DOHH2 (cell line): ENCODE results near the gene LSR.

Experiments
- H3F3A ChIP-seq: fragments of 200-600 bp; sonication (generic), shearing (Covaris generic); 2 replicates; pipeline ENCODE4 v1.6.0; 2016; ENCODE audit warnings: antibody characterized with exemption, mild to moderate bottlenecking; ENCODE audit not compliant: control insufficient read depth, insufficient read depth
- H3K27ac ChIP-seq: fragments of 200-600 bp; sonication (generic); 2 replicates; pipeline ENCODE4 v1.5.1; 2014; ENCODE audit warnings: low read depth, mild to moderate bottlenecking, low read length, moderate library complexity
- H3K27me3 ChIP-seq: fragments of 200-600 bp; sonication (generic); 2 replicates; pipeline ENCODE4 v1.6.1; 2014; ENCODE audit warnings: mild to moderate bottlenecking, low read length, mixed read lengths; ENCODE audit not compliant: control insufficient read depth
- H3K36me3 ChIP-seq: fragments of 200-600 bp; sonication (generic); 2 replicates; pipeline ENCODE4 v1.6.1; 2014; ENCODE audit warnings: mild to moderate bottlenecking, low read length, moderate library complexity, mixed read lengths; ENCODE audit not compliant: control insufficient read depth
- H3K4me1 ChIP-seq: fragments of 200-600 bp; sonication (generic); 2 replicates; pipeline ENCODE4 v1.6.1; 2014; ENCODE audit warnings: mild to moderate bottlenecking, low read length, mixed read lengths; ENCODE audit not compliant: control insufficient read depth
- H3K4me2 ChIP-seq: fragments of 200-600 bp; sonication (generic); 2 replicates; pipeline ENCODE4 v1.6.0; 2014; ENCODE audit warnings: mild to moderate bottlenecking, low read length, moderate library complexity
- H3K4me3 ChIP-seq: fragments of 200-600 bp; sonication (generic); 2 replicates; pipeline ENCODE4 v1.5.1; 2014; ENCODE audit warnings: mild to moderate bottlenecking, low read length, mixed read lengths
- H3K79me2 ChIP-seq: fragments of 200-600 bp; sonication (generic); 2 replicates; pipeline ENCODE4 v1.6.1; 2014; ENCODE audit warnings: mild to moderate bottlenecking, low read length, mixed read lengths; ENCODE audit not compliant: control insufficient read depth
- H3K9me2 ChIP-seq: fragments of 200-600 bp; sonication (generic); replicated peaks from 2 replicates; pipeline ENCODE4 v1.6.1; 2014; ENCODE audit warnings: mild to moderate bottlenecking, low read length, mixed read lengths; ENCODE audit not compliant: control insufficient read depth
- H3K9me3 ChIP-seq: fragments of 200-600 bp; sonication (generic); 2 replicates; pipeline ENCODE4 v1.6.1; 2014; ENCODE audit warnings: antibody characterized with exemption, low read length, mixed read lengths; ENCODE audit not compliant: control insufficient read depth, insufficient read depth
- H4K20me1 ChIP-seq: fragments of 200-600 bp; sonication (generic); 2 replicates; pipeline ENCODE4 v1.6.0; 2014; ENCODE audit warnings: low read depth, mild to moderate bottlenecking, antibody characterized with exemption, low read length, moderate library complexity; ENCODE audit not compliant: control insufficient read depth, insufficient read depth
- CTCF ChIP-seq: fragments of 200-600 bp; sonication (generic); IDR thresholded peaks from one replicate; pipeline ENCODE4 v1.5.1; 2014; ENCODE audit warnings: antibody characterized with exemption, mild to moderate bottlenecking, low read depth, low read length; ENCODE audit not compliant: poor library complexity, severe bottlenecking
- EZH2phosphoT487 ChIP-seq: fragments of 200-600 bp; sonication (generic); IDR thresholded peaks from 2 replicates; pipeline ENCODE4 v1.6.1; 2017; ENCODE audit warnings: borderline replicate concordance, mild to moderate bottlenecking, antibody characterized with exemption, low read length, moderate library complexity, mixed read lengths

The LSR gene

GRCh38 chr19:35314031-35314430 lies 65.2 kb downstream of the LSR start:
- Histone ChIP-seq H3K9me2 (no peaks in the 10 kb centered on the region), H4K20me1 (no peaks in the 10 kb centered on the region), H3K79me2 (no peaks in the 10 kb centered on the region), H3K27ac (peak overlapping the region; percentile 12; the same call in 1 of the 2 replicates), H3K36me3 (no peaks in the 10 kb centered on the region), H3K4me1 (peaks cover 87% of the 10 kb centered on the region), H3K4me3 (peak overlapping the region; percentile 24), H3K4me2 (peak overlapping the region; percentile 45), H3F3A (peaks cover 11% of the 10 kb centered on the region; the same call in 1 of the 2 replicates), H3K27me3 (no peaks in the 10 kb centered on the region), H3K9me3 (no peaks in the 10 kb centered on the region)
- TF ChIP-seq EZH2phosphoT487 (no peak), CTCF (no peak)

GRCh38 chr19:35314858-35315470 lies 66.2 kb downstream of the LSR start:
- no peaks in the 10 kb centered on the region for H4K20me1 ChIP-seq
- H3K4me2 ChIP-seq: peak overlapping the region; percentile 14; the same call in 1 of the 2 replicates
- peaks cover 17% of the 10 kb centered on the region for H3F3A ChIP-seq

GRCh38 chr19:35315883-35316282 lies 67.1 kb downstream of the LSR start:
- TF ChIP-seq EZH2phosphoT487 (no peak), CTCF (peak; percentile 59)
- Histone ChIP-seq H3K79me2 (no peaks in the 10 kb centered on the region), H3K4me3 (peak overlapping the region; percentile 64), H3K9me3 (no peaks in the 10 kb centered on the region), H3K4me2 (peak overlapping the region; percentile 86), H3K4me1 (peaks cover 99% of the 10 kb centered on the region), H3K27me3 (no peaks in the 10 kb centered on the region), H4K20me1 (no peaks in the 10 kb centered on the region), H3K27ac (peak overlapping the region; percentile 98), H3F3A (peaks cover 27% of the 10 kb centered on the region), H3K36me3 (no peaks in the 10 kb centered on the region; the same call in 1 of the 2 replicates), H3K9me2 (no peaks in the 10 kb centered on the region)

More at GRCh38 chr19:35314858-35315470, 66.2 kb downstream of the LSR start:
- Histone ChIP-seq H3K9me3 (no peaks in the 10 kb centered on the region), H3K4me1 (peaks cover 96% of the 10 kb centered on the region), H3K27me3 (no peaks in the 10 kb centered on the region), H3K27ac (peak overlapping the region; percentile 19; the same call in 1 of the 2 replicates), H3K79me2 (no peaks in the 10 kb centered on the region), H3K9me2 (no peaks in the 10 kb centered on the region), H3K4me3 (no peak overlapping the region), H3K36me3 (no peaks in the 10 kb centered on the region)
- TF ChIP-seq CTCF (no peak), EZH2phosphoT487 (no peak)
